PC-3 (cell line): Measurements from ENCODE around the gene THADA.

Source experiments
- CTCF ChIP-seq: fragments of 300-600 bp; sonication (generic); conservative IDR thresholded peaks from 2 replicates; pipeline ENCODE4 v1.5.1; 2017; ENCODE audit warnings: antibody characterized with exemption, low read depth, mild to moderate bottlenecking, low read length
- EZH2 ChIP-seq: fragments of 300-600 bp; sonication (generic); IDR thresholded peaks from one replicate; pipeline ENCODE4 v1.6.1; 2017; ENCODE audit warnings: antibody characterized with exemption, mild to moderate bottlenecking, low read length; ENCODE audit not compliant: unreplicated experiment
- EZH2phosphoT487 ChIP-seq: fragments of 300-600 bp; sonication (generic); IDR thresholded peaks from 2 replicates; pipeline ENCODE4 v1.6.1; 2018; ENCODE audit warnings: mild to moderate bottlenecking, antibody characterized with exemption, low read length, borderline replicate concordance

- TF ChIP-seq EZH2 (no peak), CTCF (no peak), EZH2phosphoT487 (no peak)
Observed at GRCh38 chr2:43636621-43637020, 40.8 kb upstream of the THADA start.
